Amygdala (tissue), 56 donors: ENCODE measurements around the gene DDX20.
A peak's percentile ranks its signal among the peaks of the same experiment; 100 is the strongest.

Source experiments
- DNase-seq, 56 donors: peaks; one replicate each; lab custom pipeline; 2025; lab: John Stamatoyannopoulos, UW

Gene DDX20

DNA sequence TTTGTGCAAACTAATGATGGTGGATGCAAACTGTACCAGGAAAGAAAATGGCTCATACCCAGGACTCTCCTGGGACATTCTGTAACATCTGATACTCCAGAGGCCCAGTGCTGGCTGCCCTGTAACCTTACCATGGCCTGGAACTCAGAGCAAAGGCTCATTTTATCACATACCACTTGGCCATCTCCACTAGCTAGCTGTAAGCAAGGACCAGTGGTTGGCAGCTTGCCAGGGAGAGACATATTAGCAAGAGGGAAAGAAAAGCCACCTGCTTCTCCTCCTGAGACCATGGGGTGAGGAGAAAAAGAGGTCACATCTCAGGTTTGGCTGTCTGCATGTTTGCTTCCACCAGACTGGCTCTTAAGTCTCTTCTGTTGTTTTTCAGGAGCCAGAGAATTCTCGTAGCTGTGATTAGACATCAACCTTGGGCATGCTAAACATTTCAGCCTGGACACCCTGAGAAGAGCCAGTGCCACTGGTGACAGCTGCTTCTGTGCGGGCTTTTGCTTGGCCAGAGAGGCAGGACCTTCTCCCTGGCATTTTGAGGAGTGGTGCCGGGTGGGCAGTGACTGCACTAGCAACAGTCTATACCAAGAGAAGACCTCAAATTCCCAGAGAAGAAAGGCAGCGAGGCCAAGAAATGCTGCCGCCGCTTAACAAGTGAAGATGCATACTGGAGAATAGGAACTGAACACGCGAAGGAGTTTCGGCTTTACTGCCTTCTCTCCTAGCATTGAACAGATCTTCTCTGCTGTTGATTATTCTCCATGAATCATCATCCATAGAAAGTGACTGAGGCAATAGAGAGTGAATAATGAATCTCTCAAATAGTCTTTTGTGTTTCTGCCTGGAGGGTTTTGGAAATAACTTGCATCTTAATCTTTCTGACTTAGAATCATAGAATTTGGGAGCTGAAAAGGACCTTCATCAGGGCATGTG lies 9.8 kb upstream of the DDX20 start:
- DNase-seq, result peak in 1 of 56 donors; percentile 26

DNA sequence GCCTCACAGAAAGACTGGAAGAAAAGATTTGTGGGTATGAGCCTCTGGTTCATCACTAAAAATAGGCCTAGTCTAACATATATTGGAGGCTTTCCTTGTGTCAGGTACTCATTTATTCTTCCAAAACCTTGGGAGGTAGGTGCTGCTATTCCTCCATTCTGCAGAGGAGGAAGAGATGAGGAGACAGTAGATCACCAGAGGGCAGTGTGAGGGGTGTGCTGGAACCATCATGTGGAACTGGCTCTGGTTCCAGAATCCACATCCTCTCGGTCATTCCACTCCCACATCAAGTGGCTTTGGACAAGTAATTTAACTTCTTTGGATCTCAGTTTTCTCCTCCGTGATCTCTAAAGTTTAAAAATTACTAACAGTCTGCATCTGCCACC lies 9.1 kb upstream of the DDX20 start:
- no peak for DNase-seq

DNA sequence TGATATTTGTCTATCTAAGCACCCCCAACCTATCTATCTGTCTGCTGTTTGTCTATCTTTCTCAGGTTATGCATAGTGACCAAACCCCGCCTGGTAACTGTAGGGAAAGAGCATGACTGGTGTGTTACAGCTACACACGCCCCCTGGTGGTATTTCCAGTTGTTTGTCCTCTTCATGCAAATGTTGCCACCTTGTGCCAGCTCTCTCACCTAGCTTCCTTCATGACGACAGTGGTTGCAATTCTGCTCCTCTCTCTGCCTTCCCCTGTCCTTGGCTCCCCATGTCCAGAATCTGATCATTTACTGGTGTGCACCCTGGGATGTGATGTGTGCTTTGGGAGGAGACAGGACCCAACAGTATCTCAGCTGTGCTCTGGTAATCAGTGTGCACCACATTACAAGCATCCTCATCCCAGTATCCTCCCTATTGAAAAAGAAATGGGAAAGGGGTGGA lies 8.4 kb upstream of the DDX20 start:
- no peak for DNase-seq

DNA sequence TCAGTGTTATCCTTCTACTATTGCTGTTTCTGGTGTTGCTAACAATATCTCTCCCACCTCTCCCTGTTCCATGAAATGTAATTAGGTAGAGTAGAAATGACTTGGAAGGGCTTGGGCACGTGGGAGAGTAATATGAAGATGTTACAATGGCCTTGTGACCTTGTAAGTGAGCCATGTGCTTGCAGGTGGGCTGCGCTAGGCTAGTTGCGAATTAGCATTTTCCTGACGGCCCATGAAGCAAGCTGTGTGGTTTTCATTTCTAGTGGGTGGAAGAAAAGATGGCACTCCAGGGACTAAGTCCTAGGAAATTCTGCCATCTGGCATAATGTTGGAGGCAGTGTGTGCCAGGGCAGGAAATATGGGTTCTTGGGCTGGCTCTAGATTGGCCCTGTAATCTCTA lies 7.8 kb upstream of the DDX20 start:
- DNase-seq, result peak in 2 of 56 donors; percentile 17 to 32

DNA sequence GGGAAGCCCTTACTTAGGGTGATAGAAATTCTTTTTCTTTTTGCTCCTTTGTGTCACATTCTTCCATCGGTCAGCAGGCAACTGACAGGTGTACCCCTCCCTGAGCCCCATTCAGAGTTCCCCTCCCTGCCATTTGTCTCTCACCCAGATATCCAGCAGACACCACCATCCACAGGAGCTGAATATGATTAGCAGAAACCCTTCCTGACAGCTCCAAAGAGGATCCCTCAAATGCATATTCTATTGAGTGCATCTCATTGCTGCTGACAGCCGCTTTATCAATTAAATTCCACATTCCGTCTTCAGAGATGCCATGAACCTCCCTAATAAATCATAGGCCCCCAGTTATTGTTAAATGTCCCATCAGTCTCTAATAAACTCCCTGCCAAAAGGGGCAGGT lies 6.1 kb upstream of the DDX20 start:
- DNase-seq, result no peak

DNA sequence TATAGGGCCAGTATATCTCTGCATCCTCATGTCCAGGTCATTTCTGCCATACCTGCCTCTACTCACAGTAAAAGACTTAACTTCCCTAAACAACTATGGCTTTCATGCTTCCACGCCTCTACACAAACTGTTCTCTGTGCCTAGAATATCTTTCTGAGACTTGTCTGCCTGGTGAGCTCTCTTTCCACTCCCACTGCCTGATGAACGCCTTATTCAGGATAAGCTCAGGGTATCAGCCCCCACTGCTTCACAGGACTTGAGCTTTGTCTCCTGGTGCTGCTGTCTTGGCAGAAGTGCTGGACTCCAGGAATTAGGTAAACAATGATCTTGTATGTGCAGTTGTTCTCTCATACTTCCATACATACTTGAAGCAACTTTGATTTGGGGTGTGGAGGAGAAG lies 4.8 kb upstream of the DDX20 start:
- DNase-seq, result no peak

DNA sequence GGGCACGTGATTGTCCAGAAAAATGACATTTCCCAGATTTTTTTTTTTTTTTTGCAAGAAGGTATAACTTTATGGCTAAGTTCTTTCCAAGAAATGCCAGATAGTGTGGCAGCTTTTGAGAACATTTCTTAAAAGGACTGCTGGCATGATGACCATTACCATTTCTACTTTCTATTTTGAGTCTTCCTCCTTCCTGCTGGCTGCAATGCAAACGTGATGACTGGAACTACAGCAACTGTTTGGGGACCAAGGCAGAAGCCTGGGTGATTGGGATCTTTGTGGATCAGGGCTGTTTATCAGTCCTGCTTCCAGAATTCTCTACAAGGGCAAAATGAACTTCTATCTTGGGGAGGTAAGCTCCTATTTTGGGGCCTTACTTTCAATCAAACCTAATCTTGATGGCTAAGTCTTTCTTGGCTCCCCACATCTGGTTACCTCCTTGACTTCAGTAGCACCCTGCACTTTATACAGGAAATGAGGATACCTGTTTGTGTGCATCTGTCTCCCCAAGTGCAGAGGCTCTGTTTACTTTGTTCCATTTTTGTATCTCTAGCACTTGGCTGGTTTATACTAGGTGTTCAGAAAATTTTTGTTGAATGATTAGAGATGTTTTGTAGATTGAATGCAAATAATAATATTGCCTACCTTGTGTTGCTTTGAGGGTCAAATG lies 3.7 kb upstream of the DDX20 start:
- DNase-seq, result no peak

DNA sequence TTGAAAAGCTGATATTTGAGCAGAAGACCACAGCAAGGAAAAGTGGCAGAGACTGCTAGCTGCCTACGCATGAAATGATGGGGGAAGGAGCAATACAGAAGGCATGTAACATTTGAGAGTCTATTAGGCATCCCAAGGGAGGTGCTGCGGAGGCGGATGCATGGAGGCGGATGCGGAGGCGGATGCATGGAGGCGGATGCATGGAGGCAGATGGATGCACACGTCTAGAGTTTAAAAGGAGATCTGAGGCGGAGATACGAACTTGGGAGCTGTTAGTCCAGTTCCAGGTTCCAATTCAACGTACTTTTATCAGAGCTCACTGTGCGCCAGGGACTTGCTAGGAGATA lies 744 bp upstream of the DDX20 start:
- DNase-seq, result peak in 4 of 56 donors; percentile 46 to 69 (median 56)

DNA sequence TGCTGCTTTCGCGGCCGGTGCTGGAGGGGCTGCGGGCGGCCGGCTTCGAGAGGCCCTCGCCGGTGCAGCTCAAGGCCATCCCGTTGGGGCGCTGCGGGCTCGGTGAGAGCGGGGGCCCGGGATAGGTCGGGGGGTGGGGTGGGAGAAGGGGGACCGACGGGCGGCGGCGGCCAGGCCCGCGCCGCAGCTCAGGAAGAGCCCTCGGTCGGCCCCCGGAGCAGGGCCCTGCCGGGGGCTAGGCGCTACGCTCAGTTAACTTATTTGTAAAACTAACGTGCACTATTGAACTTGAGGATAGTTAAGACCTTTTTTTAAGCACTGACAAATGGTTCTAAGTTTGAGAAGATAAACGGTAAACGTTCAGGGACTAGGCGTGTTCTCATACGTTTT lies 418 bp downstream of the DDX20 start:
- no peak for DNase-seq

DNA sequence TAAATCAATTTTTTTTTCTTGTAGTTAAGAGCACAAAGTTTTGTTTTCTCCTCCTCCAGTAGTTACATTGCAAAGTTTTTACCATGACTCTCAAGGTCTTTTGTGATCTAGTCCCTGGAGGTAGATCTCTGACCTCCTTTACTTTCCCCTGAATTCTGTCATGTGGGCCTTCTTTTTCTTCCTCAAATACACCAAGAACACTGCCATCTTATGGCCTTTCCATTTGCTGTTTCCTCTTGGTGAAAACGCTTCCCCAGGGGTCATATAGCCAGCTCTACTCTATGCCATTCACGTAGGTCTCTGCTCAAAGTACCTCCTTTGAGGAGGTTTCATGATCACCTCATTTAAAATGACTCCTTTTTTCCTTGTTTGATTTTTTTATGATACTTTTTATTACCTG lies 2.7 kb downstream of the DDX20 start:
- DNase-seq, result no peak

DNA sequence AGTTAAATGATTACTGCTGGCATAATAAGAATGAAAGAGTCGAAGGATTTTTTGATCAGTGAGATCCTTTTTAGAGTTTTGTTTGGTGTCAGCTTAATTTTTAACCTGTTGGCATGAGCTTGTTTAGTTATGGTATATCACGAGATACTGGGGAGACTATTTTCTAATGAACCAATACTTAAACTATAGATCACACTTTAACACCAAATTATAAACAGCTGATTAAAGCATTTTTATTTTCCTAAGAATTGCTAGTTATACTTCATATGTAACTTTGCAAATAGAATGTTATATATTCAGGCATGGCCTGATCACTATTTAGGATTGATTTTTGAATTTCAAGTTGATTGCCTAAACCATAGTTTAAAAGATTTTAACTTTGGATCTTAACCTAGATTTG lies 6.0 kb downstream of the DDX20 start:
- DNase-seq, result no peak

DNA sequence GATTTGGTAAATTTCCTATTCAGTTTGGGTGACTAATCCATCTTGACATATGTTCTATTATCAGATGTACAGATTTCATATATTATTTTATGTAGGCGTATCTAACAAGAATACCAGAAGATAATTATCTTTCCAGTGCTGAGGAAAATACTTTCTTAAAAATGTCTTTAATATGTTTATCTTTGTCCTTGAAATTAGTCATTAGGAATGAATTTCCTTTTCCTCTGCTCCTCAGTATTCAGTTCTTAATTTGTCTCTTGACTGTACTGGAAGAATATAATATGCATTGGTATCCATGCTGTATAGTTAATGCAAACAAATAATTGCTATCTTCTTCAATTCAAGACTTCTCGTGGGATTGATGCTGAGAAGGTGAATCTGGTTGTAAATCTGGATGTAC lies 6.6 kb downstream of the DDX20 start:
- DNase-seq, result no peak

DNA sequence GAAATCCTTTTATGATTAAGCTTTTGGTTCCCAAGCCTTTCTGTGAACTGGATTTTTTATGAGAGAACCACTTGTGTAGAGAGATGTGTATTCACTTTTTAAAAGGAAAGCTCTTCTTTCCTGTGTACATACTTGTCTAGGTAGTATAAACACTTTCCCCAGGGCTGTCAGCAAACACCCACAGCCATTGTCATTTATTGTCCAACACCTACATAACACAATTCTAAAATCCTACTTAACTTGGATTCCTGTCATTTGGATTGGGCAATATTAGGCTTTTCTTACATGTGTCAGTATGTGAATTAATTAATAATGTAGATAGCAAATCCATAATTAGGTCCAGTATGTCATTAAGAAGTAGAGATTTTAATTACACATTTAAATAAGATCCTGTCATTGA lies 12.3 kb downstream of the DDX20 start:
- DNase-seq, result no peak

DNA sequence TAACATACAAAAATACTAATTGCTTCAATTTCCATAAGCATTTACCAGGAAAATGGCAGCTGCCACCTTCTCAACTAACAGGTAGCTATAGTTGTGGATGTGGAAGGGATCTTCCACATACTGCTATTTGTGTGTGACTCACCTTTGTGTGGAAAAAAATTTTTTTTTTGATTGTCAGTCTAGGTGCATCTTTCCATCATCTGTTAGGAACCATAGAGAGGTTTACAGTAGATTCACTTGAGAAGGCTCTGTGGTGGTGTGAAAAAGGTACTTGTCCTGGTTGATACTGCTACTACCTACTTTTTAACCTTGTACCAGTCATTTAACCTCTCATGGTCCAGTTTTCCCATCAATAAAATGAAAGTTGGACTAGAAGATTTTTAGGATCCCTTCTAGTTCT lies 12.9 kb downstream of the DDX20 start:
- no peak for DNase-seq

DNA sequence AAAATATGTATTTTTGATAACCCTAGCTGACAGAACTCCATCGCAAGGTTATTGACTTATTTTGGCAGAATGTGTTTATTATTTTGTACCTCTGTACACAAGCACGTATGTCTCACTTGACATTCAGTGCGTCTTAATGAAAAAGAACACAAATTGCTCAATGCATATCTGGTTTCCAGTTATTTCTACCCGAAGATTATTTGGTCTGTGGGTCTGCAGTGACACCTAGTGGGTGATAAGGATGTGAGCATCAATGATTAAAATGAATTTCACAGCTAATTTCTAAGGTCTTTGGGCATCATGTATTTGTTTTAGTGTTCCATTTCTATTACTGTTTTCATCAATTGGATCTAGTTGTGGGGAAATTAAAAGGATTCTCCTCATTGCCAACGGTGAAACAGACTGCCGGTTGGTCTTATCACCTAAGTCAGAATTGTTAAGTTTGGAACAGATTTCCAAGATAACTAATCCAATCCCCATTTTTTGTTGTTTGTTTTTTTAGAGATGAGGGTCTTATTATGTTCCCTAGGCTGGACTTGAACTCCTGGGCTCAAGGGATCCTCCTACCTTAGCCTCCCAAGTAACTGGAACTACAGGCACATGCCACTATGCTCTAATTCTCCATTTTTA lies 13.9 kb downstream of the DDX20 start:
- DNase-seq, result peak in 6 of 56 donors; percentile 4 to 63 (median 30)

DNA sequence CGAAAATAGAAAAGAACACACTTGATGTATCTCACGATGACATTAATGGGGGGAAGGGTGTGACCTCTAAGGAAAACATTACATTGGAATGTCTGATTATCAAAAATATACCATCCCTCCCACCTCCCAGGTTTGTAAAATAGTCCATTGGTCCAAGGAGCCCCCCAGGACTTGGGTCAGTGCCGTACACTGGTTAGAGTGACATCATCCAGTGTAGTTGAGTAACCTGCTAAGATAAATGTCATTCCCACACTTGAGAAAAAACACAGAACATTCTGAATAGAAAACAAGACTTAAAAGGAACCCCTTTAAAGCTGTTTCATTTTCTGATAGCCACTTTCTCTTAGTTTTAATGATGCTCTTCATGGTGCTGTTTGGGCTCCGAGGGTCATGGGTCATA lies 15.2 kb downstream of the DDX20 start:
- no peak for DNase-seq

DNA sequence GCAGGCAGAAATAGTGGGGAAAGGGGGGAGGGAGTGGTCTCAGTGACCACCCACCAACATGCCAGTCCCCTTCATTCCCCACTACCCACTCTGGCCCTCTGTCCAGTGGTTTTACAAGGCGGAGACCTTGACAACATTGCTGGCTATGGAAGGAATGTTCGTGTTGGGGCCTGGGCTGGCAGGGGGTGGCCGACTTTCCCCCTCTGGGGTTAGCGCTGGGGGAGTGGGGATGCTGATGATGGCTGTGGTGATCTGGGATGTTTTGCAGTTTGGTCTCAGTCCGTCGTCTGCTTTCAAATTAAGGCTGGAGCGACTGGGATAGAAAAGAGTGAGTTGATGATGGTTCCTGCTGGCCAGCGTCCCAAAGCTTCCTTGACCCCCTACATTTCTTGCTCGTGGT lies 20.3 kb downstream of the DDX20 start:
- no peak for DNase-seq

DNA sequence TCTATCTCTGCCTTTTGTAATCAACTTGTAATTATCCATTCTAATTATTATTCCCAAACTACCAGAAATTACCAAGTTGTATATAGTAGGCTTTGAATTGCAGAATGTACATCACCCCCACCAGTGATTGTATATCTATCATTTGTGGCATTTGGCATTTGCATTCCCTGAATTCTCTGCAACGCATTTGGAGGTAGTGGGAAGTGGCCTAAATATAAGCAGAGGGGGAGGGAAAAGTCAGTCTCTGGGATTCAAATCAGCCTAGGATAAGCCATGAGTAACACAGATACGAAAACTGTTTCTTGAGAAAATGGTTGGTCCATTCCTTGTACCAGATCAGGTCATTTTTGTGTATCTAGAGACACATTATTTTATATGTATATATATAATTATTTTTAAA lies 20.7 kb downstream of the DDX20 start:
- no peak for DNase-seq

DNA sequence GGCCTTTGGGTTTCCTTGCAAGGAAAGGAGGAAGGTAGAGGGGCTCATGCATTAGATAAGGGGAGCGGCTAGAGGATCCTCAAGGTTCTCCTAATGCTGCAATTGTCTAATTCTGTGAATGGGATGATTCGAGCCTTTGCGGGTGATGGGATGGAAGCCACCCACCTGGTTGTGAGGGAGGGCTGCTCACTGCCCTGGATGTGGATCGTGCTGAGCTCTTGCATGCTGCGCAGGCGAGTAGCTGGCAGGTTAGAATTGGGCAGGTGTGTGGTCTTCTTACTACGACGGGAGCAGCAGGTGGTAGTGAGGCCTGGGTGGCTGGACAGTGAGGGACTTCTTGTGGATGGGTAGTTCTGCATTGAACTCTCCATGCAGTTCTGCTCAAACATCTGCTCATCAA lies 21.2 kb downstream of the DDX20 start:
- no peak for DNase-seq

DNA sequence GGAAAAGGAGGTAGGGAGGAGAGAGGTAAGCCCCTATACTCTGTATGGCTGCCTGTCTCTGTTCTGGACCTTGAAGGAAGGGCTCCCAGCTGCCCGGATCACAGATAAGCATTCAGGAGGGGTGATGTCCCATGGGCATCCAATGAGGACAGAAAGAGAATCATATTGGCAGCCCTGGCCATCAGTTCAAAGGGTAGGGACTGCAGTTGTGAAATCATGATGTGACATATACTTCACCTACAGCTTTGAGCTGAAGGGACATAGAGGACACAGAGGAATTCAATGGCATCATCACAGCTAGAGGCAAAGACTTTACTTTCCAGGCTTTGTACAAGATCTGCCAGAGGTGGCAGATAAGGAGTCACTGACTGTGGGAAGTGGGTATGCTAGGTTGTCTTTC lies 21.6 kb downstream of the DDX20 start:
- no peak for DNase-seq

DNA sequence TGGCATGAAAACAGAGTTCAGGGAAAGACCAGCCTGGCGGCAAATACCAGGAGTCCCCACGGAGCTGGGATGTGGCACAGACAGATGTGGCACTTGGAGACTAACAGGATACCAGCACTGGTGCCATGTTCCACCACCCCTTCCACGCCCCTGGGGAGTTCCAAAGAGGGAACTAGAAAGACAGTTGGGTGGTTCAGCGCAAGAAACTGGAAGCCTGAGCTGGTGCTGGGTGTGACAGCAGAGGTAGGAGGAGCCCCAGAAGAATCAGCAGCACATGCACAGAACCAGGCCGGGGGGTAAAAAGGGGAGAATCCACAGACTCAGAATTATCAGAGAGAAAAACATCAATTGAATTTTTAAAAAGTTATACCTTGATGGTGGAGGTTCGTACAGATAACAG lies 22.4 kb downstream of the DDX20 start:
- no peak for DNase-seq
